ENCODE results near the gene LRRC61.

Gene LRRC61

GRCh38 chr7:150332852-150333635, 9.9 kb downstream of the LRRC61 start:
- DNase-seq (ENCODE audit: low spot score), result no peak

GRCh38 chr7:150333659-150334058, 10.5 kb downstream of the LRRC61 start:
- no peak for DNase-seq (ENCODE audit: low spot score)

- no peak for DNase-seq (ENCODE audit: low spot score)
Observed at GRCh38 chr7:150334108-150334507, 11.0 kb downstream of the LRRC61 start.

- peak; percentile 85 for DNase-seq (ENCODE audit: low spot score)
Observed at GRCh38 chr7:150335108-150335773, 12.1 kb downstream of the LRRC61 start.

- DNase-seq (ENCODE audit: low spot score), result no peak
Observed at GRCh38 chr7:150335774-150336112, 12.6 kb downstream of the LRRC61 start.

GRCh38 chr7:150336746-150337145, 13.6 kb downstream of the LRRC61 start:
- DNase-seq (ENCODE audit: low spot score), result no peak

GRCh38 chr7:150337179-150337578, 14.0 kb downstream of the LRRC61 start:
- DNase-seq (ENCODE audit: low spot score), result no peak

- DNase-seq (ENCODE audit: low spot score), result no peak
Observed at GRCh38 chr7:150337659-150338081, 14.5 kb downstream of the LRRC61 start.

GRCh38 chr7:150338166-150338829, 15.1 kb downstream of the LRRC61 start:
- DNase-seq (ENCODE audit: low spot score), result no peak

- DNase-seq (ENCODE audit: low spot score), result no peak
Observed at GRCh38 chr7:150339409-150339809, 16.3 kb downstream of the LRRC61 start.

- peak; percentile 67 for DNase-seq (ENCODE audit: low spot score)
Observed at GRCh38 chr7:150340024-150340749, 17.0 kb downstream of the LRRC61 start.

GRCh38 chr7:150340875-150341262, 17.7 kb downstream of the LRRC61 start:
- no peak for DNase-seq (ENCODE audit: low spot score)

GRCh38 chr7:150341263-150342120, 18.3 kb downstream of the LRRC61 start, which contains the start of gene RARRES2:
Gene RARRES2 (minus strand): TSS chr7:150341629. CDS start chr7:150340609, 1,020 bp downstream.
- no peak for DNase-seq (ENCODE audit: low spot score)

GRCh38 chr7:150342121-150342408, 18.9 kb downstream of the LRRC61 start:
- no peak for DNase-seq (ENCODE audit: low spot score)

- no peak for DNase-seq (ENCODE audit: low spot score)
Observed at GRCh38 chr7:150343225-150343624, 20.1 kb downstream of the LRRC61 start.

- DNase-seq (ENCODE audit: low spot score), result no peak
Observed at GRCh38 chr7:150344299-150344698, 21.1 kb downstream of the LRRC61 start.

GRCh38 chr7:150345012-150345411, 21.9 kb downstream of the LRRC61 start:
- no peak for DNase-seq (ENCODE audit: low spot score)

GRCh38 chr7:150346922-150347321, 23.8 kb downstream of the LRRC61 start:
- no peak for DNase-seq (ENCODE audit: low spot score)

GRCh38 chr7:150351587-150352194, 28.5 kb downstream of the LRRC61 start:
- peak; percentile 52 for DNase-seq (ENCODE audit: low spot score)

- DNase-seq (ENCODE audit: low spot score), result no peak
Observed at GRCh38 chr7:150355666-150356059, 32.5 kb downstream of the LRRC61 start.

GRCh38 chr7:150356265-150356897, 33.2 kb downstream of the LRRC61 start:
- peak; percentile 46 for DNase-seq (ENCODE audit: low spot score)
